AG04450 (cell line): ENCODE measurements around the gene MGAT4C. TPM values are rescaled to one million over a fixed set of nuclear protein-coding genes. Genes with fewer than 3 reads are reported as not detected.

ENCODE experiments used
- CTCF ChIA-PET: fragments of 300-600, 350-600 bp; formaldehyde crosslinking; extraction: SDS; loops from one replicate; lab custom pipeline; 2022; ENCODE audit warnings: antibody characterized with exemption, inconsistent platforms; lab: Charles Lee
- POLR2A ChIA-PET: fragments of 350-600 bp; formaldehyde crosslinking; extraction: SDS; loops from one replicate; lab custom pipeline; 2021; ENCODE audit warnings: antibody characterized with exemption, inconsistent platforms; lab: Yijun Ruan, JAX
- DNase-seq: peaks from one replicate; pipeline ENCODE4 v3.0.0-alpha.2; 2011; ENCODE audit warnings: low read depth, low spot score
- H3K27ac ChIP-seq: one replicate; pipeline ENCODE4 v1.5.1; 2012; ENCODE audit warnings: low read depth, low read length, control low read depth
- H3K27me3 ChIP-seq: one replicate; pipeline ENCODE4 v1.6.0; 2012; ENCODE audit warnings: low read length; ENCODE audit not compliant: control insufficient read depth, insufficient read depth
- H3K4me3 ChIP-seq: 2 replicates; pipeline ENCODE4 v1.5.1; 2011; ENCODE audit warnings: mild to moderate bottlenecking, low read depth, low read length, control low read depth
- H3K9me3 ChIP-seq: 2 replicates; pipeline ENCODE4 v1.5.1; 2012; ENCODE audit warnings: low read length; ENCODE audit not compliant: control insufficient read depth, insufficient read depth
- polyA plus RNA-seq: library from polyadenylated mRNA; depleted of rRNA; stranded (reverse); fragments of >200 nt; gene quantifications from 2 replicates; pipeline ENCODE4 v1.2.3, GENCODE V29; 2011
- TF ChIP-seq, protein P1 (sequence below): IDR thresholded peaks from 2 replicates; pipeline ENCODE4 v1.5.1; 2011; ENCODE audit warnings: low read depth, low read length, control low read depth, inconsistent platforms

The MGAT4C gene
- polyA plus RNA-seq, 1 experiment = not detected

DNA sequence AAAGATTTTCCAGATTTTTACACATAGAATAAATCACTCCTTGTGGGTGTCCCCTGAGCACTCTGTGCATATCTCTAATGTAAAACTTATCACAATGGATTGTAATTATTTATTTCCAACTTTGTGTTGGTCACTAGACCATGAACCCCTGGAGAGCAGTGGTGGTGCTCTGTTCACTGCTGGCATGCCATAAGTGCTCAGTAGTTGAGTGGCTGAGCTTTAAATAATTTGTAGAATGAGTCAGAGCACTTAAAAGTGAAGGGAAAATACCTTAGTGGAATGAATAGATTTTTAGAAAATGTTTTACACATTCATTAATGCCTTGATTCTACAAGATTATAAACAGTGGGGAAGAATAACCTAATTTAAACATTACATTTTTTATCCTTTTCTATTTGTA is 6.3 kb downstream of the MGAT4C start:
- H3K27ac ChIP-seq = no peak overlapping the region
- no peaks in the 10 kb centered on the region for H3K9me3 ChIP-seq
- TF ChIP-seq, protein P1, sequence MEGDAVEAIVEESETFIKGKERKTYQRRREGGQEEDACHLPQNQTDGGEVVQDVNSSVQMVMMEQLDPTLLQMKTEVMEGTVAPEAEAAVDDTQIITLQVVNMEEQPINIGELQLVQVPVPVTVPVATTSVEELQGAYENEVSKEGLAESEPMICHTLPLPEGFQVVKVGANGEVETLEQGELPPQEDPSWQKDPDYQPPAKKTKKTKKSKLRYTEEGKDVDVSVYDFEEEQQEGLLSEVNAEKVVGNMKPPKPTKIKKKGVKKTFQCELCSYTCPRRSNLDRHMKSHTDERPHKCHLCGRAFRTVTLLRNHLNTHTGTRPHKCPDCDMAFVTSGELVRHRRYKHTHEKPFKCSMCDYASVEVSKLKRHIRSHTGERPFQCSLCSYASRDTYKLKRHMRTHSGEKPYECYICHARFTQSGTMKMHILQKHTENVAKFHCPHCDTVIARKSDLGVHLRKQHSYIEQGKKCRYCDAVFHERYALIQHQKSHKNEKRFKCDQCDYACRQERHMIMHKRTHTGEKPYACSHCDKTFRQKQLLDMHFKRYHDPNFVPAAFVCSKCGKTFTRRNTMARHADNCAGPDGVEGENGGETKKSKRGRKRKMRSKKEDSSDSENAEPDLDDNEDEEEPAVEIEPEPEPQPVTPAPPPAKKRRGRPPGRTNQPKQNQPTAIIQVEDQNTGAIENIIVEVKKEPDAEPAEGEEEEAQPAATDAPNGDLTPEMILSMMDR = no peak
- ChIA-PET POLR2A (no interaction called here), CTCF (no interaction called here)
- DNase-seq = peak; percentile 16
- no peak overlapping the region for H3K4me3 ChIP-seq
- H3K27me3 ChIP-seq = no peaks in the 10 kb centered on the region

- TF ChIP-seq, protein P1 = no peak
- DNase-seq = no peak
- CTCF ChIA-PET = no interaction called here
Observed at GRCh38 chr12:86249276-86249675, 6.9 kb downstream of the MGAT4C start.

GRCh38 chr12:86247871-86248270 is 8.3 kb downstream of the MGAT4C start:
- Histone ChIP-seq H3K9me3 (no peaks in the 10 kb centered on the region), H3K27ac (no peak overlapping the region), H3K27me3 (no peaks in the 10 kb centered on the region), H3K4me3 (no peak overlapping the region)
- DNase-seq = no peak
- CTCF ChIA-PET = no interaction called here
- POLR2A ChIA-PET = no interaction called here
- TF ChIP-seq, protein P1 = no peak

More at GRCh38 chr12:86249276-86249675, 6.9 kb downstream of the MGAT4C start:
- POLR2A ChIA-PET = no interaction called here
- no peaks in the 10 kb centered on the region for H3K9me3 ChIP-seq
- H3K27ac ChIP-seq = no peak overlapping the region
- no peak overlapping the region for H3K4me3 ChIP-seq
- H3K27me3 ChIP-seq = no peaks in the 10 kb centered on the region

- ChIA-PET CTCF (no interaction called here), POLR2A (no interaction called here)
- no peak overlapping the region for H3K4me3 ChIP-seq
- no peak for DNase-seq
- H3K27ac ChIP-seq = no peak overlapping the region
- no peaks in the 10 kb centered on the region for H3K9me3 ChIP-seq
- TF ChIP-seq, protein P1 = no peak
- no peaks in the 10 kb centered on the region for H3K27me3 ChIP-seq
Observed at GRCh38 chr12:86241600-86241999, 14.6 kb downstream of the MGAT4C start.

DNA sequence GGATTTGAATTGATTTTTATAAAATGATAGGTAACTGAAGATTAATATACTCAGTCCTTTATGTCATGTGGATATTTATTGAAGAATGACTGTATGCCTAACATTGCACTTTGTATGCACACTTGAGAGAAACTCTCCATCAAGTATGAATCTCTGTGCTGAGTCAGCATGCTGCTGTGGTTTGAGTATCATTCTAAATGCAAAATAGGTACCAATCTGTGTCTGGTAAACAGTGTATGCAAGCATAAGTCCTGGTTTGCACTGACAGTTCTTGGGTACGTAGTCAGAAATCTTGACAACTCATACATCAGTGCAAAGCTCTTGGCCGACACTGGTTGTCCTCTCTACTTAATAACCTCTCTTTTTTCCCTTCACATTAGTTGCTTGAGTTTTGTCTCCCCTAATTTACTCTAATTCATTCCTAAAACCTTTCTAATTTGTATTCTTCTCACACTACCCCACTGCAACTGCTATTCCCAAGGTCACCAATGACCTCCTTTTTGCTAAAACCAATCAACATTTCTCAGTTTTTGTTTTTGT is 21.8 kb downstream of the MGAT4C start:
- ChIA-PET CTCF (no interaction called here), POLR2A (no interaction called here)
- DNase-seq = no peak
- Histone ChIP-seq H3K4me3 (no peak overlapping the region), H3K27me3 (no peaks in the 10 kb centered on the region), H3K27ac (no peak overlapping the region), H3K9me3 (no peaks in the 10 kb centered on the region)
- TF ChIP-seq, protein P1 = no peak
